Measurements from ENCODE around the gene TTC22. TPM values are rescaled to one million over a fixed set of nuclear protein-coding genes. Genes with fewer than 3 reads are reported as not detected.
"Not testable (repeated sequence)": the region's sequence is repeated elsewhere in the genome, so short reads cannot be mapped to it uniquely, and the experiment has no call there.

The TTC22 gene
- total and polyA plus RNA-seq, 4 experiments from 2014 or later: 1.4 to 19.0 (median 12.1) TPM

DNA sequence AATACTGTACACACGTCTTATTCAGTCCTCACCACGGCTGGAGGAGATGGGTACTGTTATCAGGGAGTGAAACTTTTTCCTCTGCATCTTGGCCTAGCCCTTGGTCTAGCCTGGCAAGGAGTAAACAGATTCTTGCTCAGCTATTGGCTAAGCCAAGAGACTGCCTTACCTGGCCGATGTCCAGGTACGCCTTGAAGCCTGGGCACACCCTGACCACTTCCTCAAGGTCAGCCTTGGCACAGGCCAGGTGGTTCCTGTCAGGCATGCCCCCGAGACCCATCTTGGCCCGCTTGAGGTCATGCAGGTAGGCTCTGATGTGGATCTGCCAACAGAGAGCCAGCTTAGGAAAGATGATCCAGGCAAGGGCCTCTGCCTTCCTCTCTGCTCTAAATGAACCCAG lies 19.0 kb downstream of the TTC22 start:
- Histone ChIP-seq H3K9me3 (ENCODE audit: control insufficient read depth in 1 of 2, low read length in 2 of 2) (no peaks in the 10 kb centered on the region), H3K36me3 (ENCODE audit: insufficient read depth, low read length) (peaks cover 29% of the 10 kb centered on the region), H3K27me3 (ENCODE audit: insufficient read depth, low read length) (no peaks in the 10 kb centered on the region), H3K4me1 (ENCODE audit: insufficient read depth, low read length) (no peaks in the 10 kb centered on the region), H3K27ac (ENCODE audit: low read depth, low read length) (no peak overlapping the region), H3K4me3 (ENCODE audit: low read length in 2 of 2) (no peak overlapping the region)
- H3K36me3 Mint-ChIP-seq: peaks cover 43 to 58% of the 10 kb centered on the region in 2 donors
- H3K4me3 Mint-ChIP-seq: no peak overlapping the region
- H3K27ac Mint-ChIP-seq: peak overlapping the region in 1 of 7 donors; percentile 6
- no peak for DNase-seq
- CTCF ChIA-PET (ENCODE audit: partially characterized antibody): no interaction called here
- no peaks in the 10 kb centered on the region for H3K27me3 Mint-ChIP-seq
- H3K9me3 Mint-ChIP-seq: no peaks in the 10 kb centered on the region
- H3K4me1 Mint-ChIP-seq: peaks cover 0 to 7% (median 2%) of the 10 kb centered on the region in 4 donors
- POLR2A ChIA-PET (ENCODE audit: partially characterized antibody): no interaction called here
- intact Hi-C loops (cut with micrococcal nuclease): no loop called here

DNA sequence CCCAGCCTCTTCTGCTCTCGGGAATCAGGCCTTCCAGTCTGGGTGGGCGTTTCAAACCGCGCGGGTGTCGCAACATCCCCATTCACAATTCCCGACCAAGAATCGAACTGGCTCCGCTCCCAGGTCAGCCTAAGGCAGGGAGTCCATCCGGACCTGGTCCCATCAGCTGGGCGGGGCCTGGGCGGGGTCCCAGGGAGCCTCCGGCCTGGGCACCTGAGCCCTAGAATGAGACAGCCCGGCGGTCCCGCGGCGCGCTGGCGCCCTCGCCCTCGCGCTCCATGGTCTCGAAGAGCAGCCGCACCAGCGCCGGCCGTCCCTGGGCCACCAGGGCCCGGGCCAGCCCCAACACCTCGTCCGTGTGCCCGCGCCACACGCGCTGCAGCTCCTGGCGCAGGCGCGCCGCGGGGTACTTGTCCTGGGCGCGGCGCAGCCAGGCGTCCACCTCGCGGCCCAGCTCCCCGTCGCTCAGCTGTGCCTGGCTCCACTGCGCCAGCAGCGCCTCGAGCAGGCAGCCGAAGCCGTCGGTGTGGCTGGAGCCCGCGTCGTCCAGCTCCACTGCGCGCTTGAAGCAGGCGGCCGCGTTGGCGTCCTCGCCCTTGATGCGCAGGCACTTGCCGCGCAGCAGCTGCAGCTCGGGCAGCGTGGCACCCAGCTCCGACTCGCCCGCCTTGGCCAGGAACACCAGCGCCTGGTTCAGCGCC lies 19.9 kb downstream of the TTC22 start:
- Histone ChIP-seq H3K27ac (ENCODE audit: low read depth, low read length) (no peak overlapping the region), H3K9me3 (ENCODE audit: control insufficient read depth in 1 of 2, low read length in 2 of 2) (no peaks in the 10 kb centered on the region)
- POLR2A ChIA-PET (ENCODE audit: partially characterized antibody): no interaction called here

DNA sequence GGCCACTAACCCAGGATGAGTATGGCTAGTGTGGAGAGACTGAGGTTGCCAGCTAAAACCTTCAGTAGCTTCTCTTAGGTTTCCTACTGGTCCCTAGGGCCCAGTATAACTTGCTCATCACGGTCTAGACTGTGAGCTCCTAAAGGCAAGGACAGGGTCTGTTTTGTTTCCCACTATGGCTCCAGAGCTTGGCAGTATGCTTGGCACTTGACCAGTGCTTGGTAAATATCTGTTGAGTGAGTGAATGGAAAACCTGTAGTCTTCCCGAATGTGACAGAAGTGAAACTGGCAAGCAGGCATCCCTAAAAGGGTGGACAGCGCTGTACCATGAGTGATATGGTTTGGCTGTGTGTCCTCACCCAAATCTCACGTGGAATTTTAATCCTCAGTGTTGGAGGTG lies 23.7 kb downstream of the TTC22 start:
- no peak for DNase-seq
- H3K9me3 ChIP-seq (ENCODE audit: control insufficient read depth in 1 of 2, low read length in 2 of 2): no peaks in the 10 kb centered on the region
- Mint-ChIP-seq H3K4me1 (peaks cover 0 to 4% (median under 1%) of the 10 kb centered on the region in 4 donors), H3K4me3 (no peak overlapping the region), H3K36me3 (peaks cover 17 to 25% of the 10 kb centered on the region in 2 donors), H3K27ac (no peak overlapping the region), H3K27me3 (no peaks in the 10 kb centered on the region), H3K9me3 (no peaks in the 10 kb centered on the region)
- no peak overlapping the region for H3K27ac ChIP-seq (ENCODE audit: low read depth, low read length)
- intact Hi-C loops (cut with micrococcal nuclease): no loop called here
- ChIA-PET POLR2A (ENCODE audit: partially characterized antibody) (no interaction called here), CTCF (ENCODE audit: partially characterized antibody) (no interaction called here)
- no peak overlapping the region for H3K4me3 ChIP-seq (ENCODE audit: low read length in 2 of 2)
- H3K27me3 ChIP-seq (ENCODE audit: insufficient read depth, low read length): no peaks in the 10 kb centered on the region
- H3K36me3 ChIP-seq (ENCODE audit: insufficient read depth, low read length): peaks cover 4% of the 10 kb centered on the region
- no peaks in the 10 kb centered on the region for H3K4me1 ChIP-seq (ENCODE audit: insufficient read depth, low read length)

More for the DNA sequence above, 19.9 kb downstream of the TTC22 start:
- no peaks in the 10 kb centered on the region for H3K4me1 ChIP-seq (ENCODE audit: insufficient read depth, low read length)
- intact Hi-C loops (cut with micrococcal nuclease): no loop called here
- no peaks in the 10 kb centered on the region for H3K27me3 Mint-ChIP-seq
- no peaks in the 10 kb centered on the region for H3K27me3 ChIP-seq (ENCODE audit: insufficient read depth, low read length)
- no peak for DNase-seq
- CTCF ChIA-PET (ENCODE audit: partially characterized antibody): no interaction called here
- peaks cover 20% of the 10 kb centered on the region for H3K36me3 ChIP-seq (ENCODE audit: insufficient read depth, low read length)
- no peak overlapping the region for H3K27ac Mint-ChIP-seq
- no peak overlapping the region for H3K4me3 Mint-ChIP-seq
- no peak overlapping the region for H3K4me3 ChIP-seq (ENCODE audit: low read length in 2 of 2)
- no peaks in the 10 kb centered on the region for H3K9me3 Mint-ChIP-seq
- H3K36me3 Mint-ChIP-seq: peaks cover 35 to 48% of the 10 kb centered on the region in 2 donors
- H3K4me1 Mint-ChIP-seq: peaks cover 0 to 4% (median 2%) of the 10 kb centered on the region in 4 donors

DNA sequence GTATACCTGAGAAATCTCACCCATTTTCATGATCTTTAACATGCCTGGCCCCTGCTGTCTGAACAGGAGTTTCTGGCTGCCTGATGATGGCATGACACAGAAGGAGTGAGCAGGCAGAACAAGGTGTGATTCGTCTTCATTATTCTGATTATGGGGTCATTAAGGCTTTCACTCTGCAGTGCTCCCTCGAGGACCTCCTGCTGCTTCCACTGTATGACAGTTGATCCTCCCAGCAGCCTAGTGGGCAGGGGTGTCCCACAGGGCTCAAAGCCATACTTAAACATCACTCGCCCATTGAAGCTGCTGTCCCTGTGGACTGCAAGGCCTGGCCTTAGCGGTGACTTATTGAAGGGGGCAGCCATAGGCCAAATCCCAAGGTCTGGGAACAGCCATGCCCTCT lies 24.1 kb downstream of the TTC22 start:
- ChIA-PET CTCF (ENCODE audit: partially characterized antibody) (no interaction called here), POLR2A (ENCODE audit: partially characterized antibody) (no interaction called here)
- Histone ChIP-seq H3K27ac (ENCODE audit: low read depth, low read length) (no peak overlapping the region), H3K9me3 (ENCODE audit: control insufficient read depth in 1 of 2, low read length in 2 of 2) (no peaks in the 10 kb centered on the region), H3K36me3 (ENCODE audit: insufficient read depth, low read length) (no peaks in the 10 kb centered on the region), H3K4me1 (ENCODE audit: insufficient read depth, low read length) (no peaks in the 10 kb centered on the region), H3K4me3 (ENCODE audit: low read length in 2 of 2) (no peak overlapping the region), H3K27me3 (ENCODE audit: insufficient read depth, low read length) (no peaks in the 10 kb centered on the region)
- H3K4me1 Mint-ChIP-seq: peaks cover 0 to 4% (median under 1%) of the 10 kb centered on the region in 4 donors
- H3K9me3 Mint-ChIP-seq: no peaks in the 10 kb centered on the region
- H3K36me3 Mint-ChIP-seq: peaks cover 16 to 24% of the 10 kb centered on the region in 2 donors
- H3K4me3 Mint-ChIP-seq: no peak overlapping the region
- intact Hi-C loops (cut with micrococcal nuclease): no loop called here
- no peaks in the 10 kb centered on the region for H3K27me3 Mint-ChIP-seq
- no peak for DNase-seq
- H3K27ac Mint-ChIP-seq: no peak overlapping the region

DNA sequence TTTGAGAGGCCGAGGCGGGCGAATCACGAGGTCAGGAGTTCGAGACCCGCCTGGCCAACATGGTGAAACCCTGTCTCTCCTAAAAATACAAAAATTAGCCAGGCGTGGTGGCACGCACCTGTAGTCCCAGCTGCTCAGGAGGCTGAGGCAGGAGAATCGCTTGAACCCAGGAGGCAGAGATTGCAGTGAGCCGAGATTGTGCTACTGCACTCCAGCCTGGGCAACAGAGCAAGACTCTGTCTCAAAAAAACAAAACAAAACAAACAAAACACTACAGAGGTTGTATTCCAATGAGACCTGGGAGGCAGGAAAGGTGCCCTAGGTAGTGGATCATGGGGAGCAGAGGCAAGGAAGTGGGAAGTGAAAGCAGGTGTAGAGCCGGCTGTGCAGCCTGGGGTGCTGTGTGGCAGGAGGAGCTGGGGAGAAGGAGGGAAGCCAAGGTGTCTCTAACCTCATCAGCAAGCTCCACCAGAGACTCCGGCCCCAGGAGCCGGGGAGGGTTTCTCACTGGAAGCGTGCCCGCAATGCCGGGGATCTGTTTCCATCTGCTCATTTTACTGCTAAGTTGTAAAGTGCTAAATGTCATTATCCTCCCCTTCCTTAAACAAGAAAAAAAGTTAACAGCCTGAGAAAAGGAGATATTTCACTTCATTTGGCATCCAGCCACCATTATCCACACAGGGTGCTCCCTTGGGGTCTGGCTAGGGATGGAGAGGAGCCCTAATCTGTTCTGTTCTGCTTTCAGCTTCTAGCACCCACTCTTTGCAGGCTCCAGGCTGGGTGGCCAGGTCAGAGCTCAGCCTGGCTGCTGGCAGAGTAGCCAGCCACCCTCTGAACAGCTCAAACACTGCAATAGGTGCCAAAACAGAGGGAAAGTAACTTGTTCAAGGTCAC lies 25.0 kb downstream of the TTC22 start:
- H3K4me1 ChIP-seq (ENCODE audit: insufficient read depth, low read length); DNase-seq; H3K27ac Mint-ChIP-seq; POLR2A ChIA-PET (ENCODE audit: partially characterized antibody); intact Hi-C loops (cut with micrococcal nuclease); H3K27me3 ChIP-seq (ENCODE audit: insufficient read depth, low read length); H3K4me1 Mint-ChIP-seq; H3K4me3 Mint-ChIP-seq; H3K4me3 ChIP-seq (ENCODE audit: low read length in 2 of 2); H3K9me3 Mint-ChIP-seq; H3K27me3 Mint-ChIP-seq; H3K36me3 ChIP-seq (ENCODE audit: insufficient read depth, low read length); H3K9me3 ChIP-seq (ENCODE audit: control insufficient read depth in 1 of 2, low read length in 2 of 2); H3K27ac ChIP-seq (ENCODE audit: low read depth, low read length): not testable (repeated sequence)
- peaks cover 12 to 19% of the 10 kb centered on the region in 2 donors for H3K36me3 Mint-ChIP-seq
- CTCF ChIA-PET (ENCODE audit: partially characterized antibody): interaction anchor here (0.8 kb wide), 1 partner anchor 25 kb away, joined by 3 read pairs; the partner anchor contains the start of gene TTC22

DNA sequence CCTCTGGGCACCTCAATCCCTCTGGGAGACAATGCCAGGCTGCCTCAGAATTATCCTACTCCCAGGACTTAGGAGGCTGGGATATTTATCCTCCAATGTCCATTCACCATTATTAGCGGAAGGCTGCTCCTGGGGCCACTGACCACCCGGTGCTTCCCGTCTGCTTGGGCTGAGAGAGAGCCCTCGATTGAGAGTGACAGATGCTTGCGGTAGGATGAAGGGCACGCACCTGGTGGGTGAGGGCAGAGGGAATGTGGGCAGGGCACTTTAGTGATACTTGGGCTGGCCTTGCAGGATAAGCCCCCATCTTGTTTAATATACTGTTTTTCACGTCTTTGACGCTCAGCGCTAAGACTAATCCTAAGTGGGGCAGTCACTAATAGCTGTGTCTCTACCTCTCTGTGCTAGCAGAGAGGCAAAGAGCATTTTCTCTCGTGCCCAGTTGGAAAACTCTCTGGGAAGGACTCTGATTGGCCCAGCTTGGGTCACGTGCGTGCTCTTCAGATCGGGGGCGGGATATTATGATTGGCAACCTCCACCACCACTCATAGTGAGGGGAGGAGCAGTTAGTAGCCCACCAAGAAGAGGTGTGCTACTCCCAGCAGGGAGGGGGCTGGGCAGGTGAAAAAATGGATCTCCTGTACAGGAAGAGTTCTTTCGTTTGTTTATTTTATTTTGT lies 26.2 kb downstream of the TTC22 start:
- H3K27ac Mint-ChIP-seq: peak overlapping the region in 1 of 7 donors; percentile 41
- no peaks in the 10 kb centered on the region for H3K9me3 Mint-ChIP-seq
- Histone ChIP-seq H3K27me3 (ENCODE audit: insufficient read depth, low read length) (no peaks in the 10 kb centered on the region), H3K9me3 (ENCODE audit: control insufficient read depth in 1 of 2, low read length in 2 of 2) (no peaks in the 10 kb centered on the region), H3K36me3 (ENCODE audit: insufficient read depth, low read length) (no peaks in the 10 kb centered on the region), H3K4me3 (ENCODE audit: low read length in 2 of 2) (no peak overlapping the region), H3K4me1 (ENCODE audit: insufficient read depth, low read length) (no peaks in the 10 kb centered on the region), H3K27ac (ENCODE audit: low read depth, low read length) (no peak overlapping the region)
- H3K4me3 Mint-ChIP-seq: no peak overlapping the region
- peaks cover 0 to 2% (median 0%) of the 10 kb centered on the region in 4 donors for H3K4me1 Mint-ChIP-seq
- peaks cover 11 to 13% of the 10 kb centered on the region in 2 donors for H3K36me3 Mint-ChIP-seq
- intact Hi-C loops (cut with micrococcal nuclease): no loop called here
- ChIA-PET POLR2A (ENCODE audit: partially characterized antibody) (no interaction called here), CTCF (ENCODE audit: partially characterized antibody) (no interaction called here)
- no peak for DNase-seq
- H3K27me3 Mint-ChIP-seq: no peaks in the 10 kb centered on the region

DNA sequence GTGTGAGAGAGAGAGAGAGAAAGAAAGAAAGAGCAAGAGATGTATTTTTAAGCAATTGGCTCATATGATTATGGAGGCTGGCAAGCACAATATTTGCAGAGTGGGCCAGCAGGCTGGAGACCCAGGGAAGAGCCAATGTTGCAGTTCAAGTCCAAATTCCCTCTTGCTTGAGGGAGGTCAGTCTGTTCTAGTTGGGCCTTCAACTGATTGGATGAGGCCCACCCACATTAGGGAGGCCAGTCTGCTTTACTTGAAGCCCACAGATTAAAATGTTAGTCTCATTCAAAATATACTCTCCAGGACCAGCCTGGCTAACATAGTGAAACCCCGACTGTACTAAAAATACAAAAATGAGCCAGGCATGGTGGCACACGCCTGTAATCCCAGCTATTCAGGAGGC lies 28.2 kb downstream of the TTC22 start:
- no peak overlapping the region for H3K4me3 Mint-ChIP-seq
- H3K9me3 Mint-ChIP-seq: no peaks in the 10 kb centered on the region
- Histone ChIP-seq H3K27me3 (ENCODE audit: insufficient read depth, low read length) (no peaks in the 10 kb centered on the region), H3K9me3 (ENCODE audit: control insufficient read depth in 1 of 2, low read length in 2 of 2) (no peaks in the 10 kb centered on the region), H3K27ac (ENCODE audit: low read depth, low read length) (no peak overlapping the region), H3K36me3 (ENCODE audit: insufficient read depth, low read length) (no peaks in the 10 kb centered on the region), H3K4me1 (ENCODE audit: insufficient read depth, low read length) (no peaks in the 10 kb centered on the region), H3K4me3 (ENCODE audit: low read length in 2 of 2) (no peak overlapping the region)
- H3K27me3 Mint-ChIP-seq: no peaks in the 10 kb centered on the region
- intact Hi-C loops (cut with micrococcal nuclease): no loop called here
- no peak for DNase-seq
- no peaks in the 10 kb centered on the region for H3K4me1 Mint-ChIP-seq
- POLR2A ChIA-PET (ENCODE audit: partially characterized antibody): no interaction called here
- no peaks in the 10 kb centered on the region for H3K36me3 Mint-ChIP-seq
- H3K27ac Mint-ChIP-seq: no peak overlapping the region
- CTCF ChIA-PET (ENCODE audit: partially characterized antibody): interaction anchor here (0.9 to 1.3 kb wide), 2 partner anchors 19 to 28 kb away, joined by 4 to 6 read pairs; partner anchors contain the start of gene TTC22
